ENCODE results near the gene HOXC9.

DNA sequence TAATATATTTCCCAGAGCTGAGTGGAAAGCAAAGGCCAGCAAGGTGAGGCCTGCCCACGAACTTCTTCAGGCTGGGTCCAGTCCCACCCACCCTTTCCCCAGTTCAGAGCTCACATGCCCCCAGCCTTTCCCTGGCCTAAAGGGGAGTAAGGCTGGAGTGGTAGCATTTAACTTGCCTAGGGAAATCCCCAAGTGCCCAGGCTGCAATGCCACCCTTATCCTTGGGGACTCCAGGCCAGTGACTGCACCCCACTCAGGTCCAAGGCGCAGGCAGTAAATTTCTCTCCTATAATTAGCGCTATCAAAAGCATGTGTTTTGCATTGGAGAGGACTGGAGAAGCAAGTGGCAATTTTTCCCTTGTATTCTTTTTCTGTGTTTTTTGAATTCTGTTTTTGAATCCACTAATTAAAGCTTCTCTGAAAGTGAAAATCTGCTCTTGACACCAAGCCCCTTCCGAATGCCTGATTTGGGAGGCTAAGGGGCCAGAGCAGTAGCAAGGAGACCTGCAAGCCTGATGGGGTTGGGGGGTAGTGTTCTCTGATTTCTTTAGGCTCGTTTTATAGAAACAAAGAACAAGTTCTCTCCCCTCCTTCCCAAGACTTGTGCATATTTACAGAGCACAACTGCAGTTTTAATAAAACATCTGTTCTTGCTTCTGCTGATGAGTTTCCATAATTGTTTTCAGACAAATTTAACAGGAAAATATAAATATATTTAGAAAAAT, 24.8 kb downstream of the HOXC9 start:
- no peak for TF ChIP-seq POLR2A (IDR thresholded peaks at IDR 0.05)
- TF ChIP-seq, protein P1, sequence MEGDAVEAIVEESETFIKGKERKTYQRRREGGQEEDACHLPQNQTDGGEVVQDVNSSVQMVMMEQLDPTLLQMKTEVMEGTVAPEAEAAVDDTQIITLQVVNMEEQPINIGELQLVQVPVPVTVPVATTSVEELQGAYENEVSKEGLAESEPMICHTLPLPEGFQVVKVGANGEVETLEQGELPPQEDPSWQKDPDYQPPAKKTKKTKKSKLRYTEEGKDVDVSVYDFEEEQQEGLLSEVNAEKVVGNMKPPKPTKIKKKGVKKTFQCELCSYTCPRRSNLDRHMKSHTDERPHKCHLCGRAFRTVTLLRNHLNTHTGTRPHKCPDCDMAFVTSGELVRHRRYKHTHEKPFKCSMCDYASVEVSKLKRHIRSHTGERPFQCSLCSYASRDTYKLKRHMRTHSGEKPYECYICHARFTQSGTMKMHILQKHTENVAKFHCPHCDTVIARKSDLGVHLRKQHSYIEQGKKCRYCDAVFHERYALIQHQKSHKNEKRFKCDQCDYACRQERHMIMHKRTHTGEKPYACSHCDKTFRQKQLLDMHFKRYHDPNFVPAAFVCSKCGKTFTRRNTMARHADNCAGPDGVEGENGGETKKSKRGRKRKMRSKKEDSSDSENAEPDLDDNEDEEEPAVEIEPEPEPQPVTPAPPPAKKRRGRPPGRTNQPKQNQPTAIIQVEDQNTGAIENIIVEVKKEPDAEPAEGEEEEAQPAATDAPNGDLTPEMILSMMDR (IDR thresholded peaks at IDR 0.05), result no peak
